ENCODE data around the gene USP33. TPM values are rescaled to one million over a fixed set of nuclear protein-coding genes. Genes with fewer than 3 reads are reported as not detected.

The USP33 gene
- total and polyA plus RNA-seq, 2 of the 8 experiments (the other 6 are each of a cell fraction or from before 2014, with no cell fraction given), result 20.0 to 55.5 TPM

DNA sequence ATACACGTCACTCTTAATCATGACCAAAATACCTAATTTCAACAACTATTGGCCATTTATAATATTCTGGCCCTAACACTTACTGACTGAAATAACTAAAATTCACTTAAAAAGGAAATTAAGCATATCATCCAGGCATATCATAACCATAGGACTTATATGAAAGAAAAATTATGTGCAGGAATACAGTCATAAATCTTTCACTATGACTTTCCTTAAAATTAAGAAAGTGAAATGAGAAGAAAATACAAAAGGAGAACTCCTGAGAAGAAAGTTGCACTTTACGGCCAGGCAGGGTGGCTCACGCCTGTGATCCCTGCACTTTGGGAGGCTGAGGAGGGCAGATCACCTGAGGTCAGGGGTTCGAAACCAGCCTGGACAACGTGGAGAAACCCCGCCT is 86.6 kb downstream of the USP33 start (continued):
- no peak for TF ChIP-seq USF2 (IDR thresholded peaks at IDR 0.05; ENCODE audit: low read length)
- TF ChIP-seq GTF2F1 (IDR thresholded peaks at IDR 0.05; ENCODE audit: borderline replicate concordance, low read depth, low read length), result no peak
- no peak for TF ChIP-seq CHD1 (IDR thresholded peaks at IDR 0.05; ENCODE audit: low read depth, low read length)
- TF ChIP-seq RNF2 (IDR thresholded peaks at IDR 0.05; ENCODE audit: borderline replicate concordance, low read depth, low read length, missing control alignments, poor library complexity, severe bottlenecking), result no peak
- TF ChIP-seq EGR1 (IDR thresholded peaks at IDR 0.05; ENCODE audit: borderline replicate concordance, low read depth, low read length), result no peak

Measured in H1 (cell line).